ENCODE results near the gene NTN1. TPM values are rescaled to one million over a fixed set of nuclear protein-coding genes. Genes with fewer than 3 reads are reported as not detected.

The NTN1 gene
- total RNA-seq, 1 experiment from 2014 or later = 14.5 TPM

- Histone ChIP-seq H3K27ac (ENCODE audit: low read length) (no peak overlapping the region), H3K27me3 (ENCODE audit: control insufficient read depth, insufficient read depth, low read length) (no peaks in the 10 kb centered on the region), H3K9me3 (ENCODE audit: control insufficient read depth, insufficient read depth, low read depth, low read length) (no peaks in the 10 kb centered on the region), H3K4me1 (ENCODE audit: control insufficient read depth, insufficient read depth, low read length) (no peaks in the 10 kb centered on the region), H3K4me3 (ENCODE audit: low read depth in 2 of 2, low read length in 2 of 2) (no peak overlapping the region), H3K36me3 (ENCODE audit: control insufficient read depth, insufficient read depth, low read length) (no peaks in the 10 kb centered on the region)
- BruUV-seq (replicated peaks) = no TSS peak
- CTCF ChIA-PET = no interaction called here
- DNase-seq (ENCODE audit: low read depth, low spot score) = no peak
- POLR2A ChIA-PET = no interaction called here
- ATAC-seq = no peak
- TF ChIP-seq SIN3A (IDR thresholded peaks at IDR 0.05; ENCODE audit: borderline replicate concordance, insufficient read depth, low read depth, low read length) (no peak), CTCF (IDR thresholded peaks at IDR 0.05) (no peak), POLR2AphosphoS5 (IDR thresholded peaks at IDR 0.05; ENCODE audit: low read depth, low read length) (no peak), TCF7L2 (IDR thresholded peaks at IDR 0.05; ENCODE audit: low read depth, low read length) (no peak)
- intact Hi-C loops (cut with micrococcal nuclease; ENCODE audit: unreplicated experiment) = no loop called here
- in situ Hi-C loops (cut with HindIII; ENCODE audit: low pct_unique_long_range_greater_than_20kb, low sequenced_read_pairs) = no loop called here
These were observed 248.2 kb downstream of the NTN1 start for GRCh38 chr17:9269350-9270035.

DNA sequence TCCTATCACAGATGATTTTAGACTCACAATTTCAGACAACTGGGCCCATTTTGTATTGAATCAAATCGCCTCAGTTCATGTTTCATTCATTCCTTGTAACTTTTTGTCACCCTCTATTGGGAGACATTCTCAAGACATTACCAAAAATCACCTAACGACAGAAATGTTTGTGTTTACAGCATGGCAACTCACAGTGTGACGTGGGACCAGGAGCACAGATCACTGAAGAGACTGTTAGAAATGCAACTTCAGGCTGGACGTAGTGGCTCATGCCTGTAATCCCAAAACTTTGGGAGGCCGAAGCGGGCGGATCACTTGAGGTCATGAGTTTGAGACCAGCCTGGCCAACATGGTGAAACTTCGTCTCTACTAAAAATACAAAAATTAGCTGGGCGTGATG, 249.6 kb downstream of the NTN1 start:
- CTCF ChIA-PET = no interaction called here

More for the DNA sequence above, 249.6 kb downstream of the NTN1 start:
- H3K4me3 ChIP-seq (ENCODE audit: low read depth in 2 of 2, low read length in 2 of 2) = no peak overlapping the region
- DNase-seq (ENCODE audit: low read depth, low spot score) (no peak), ATAC-seq (no peak)
- no peaks in the 10 kb centered on the region for H3K36me3 ChIP-seq (ENCODE audit: control insufficient read depth, insufficient read depth, low read length)
- no peaks in the 10 kb centered on the region for H3K27me3 ChIP-seq (ENCODE audit: control insufficient read depth, insufficient read depth, low read length)
- BruUV-seq (replicated peaks) = no TSS peak
- H3K27ac ChIP-seq (ENCODE audit: low read length) = no peak overlapping the region
- H3K4me1 ChIP-seq (ENCODE audit: control insufficient read depth, insufficient read depth, low read length) = no peaks in the 10 kb centered on the region
- H3K9me3 ChIP-seq (ENCODE audit: control insufficient read depth, insufficient read depth, low read depth, low read length) = no peaks in the 10 kb centered on the region
- TF ChIP-seq POLR2AphosphoS5 (IDR thresholded peaks at IDR 0.05; ENCODE audit: low read depth, low read length) = no peak
- no peak for TF ChIP-seq TCF7L2 (IDR thresholded peaks at IDR 0.05; ENCODE audit: low read depth, low read length)
- TF ChIP-seq REST (IDR thresholded peaks at IDR 0.05; ENCODE audit: insufficient read depth in 1 of 2, low read depth in 2 of 2, low read length in 1 of 2) = no peak
- no peak for TF ChIP-seq SIN3A (IDR thresholded peaks at IDR 0.05; ENCODE audit: borderline replicate concordance, insufficient read depth, low read depth, low read length)
- no peak for TF ChIP-seq CTCF (IDR thresholded peaks at IDR 0.05)
- POLR2A ChIA-PET = no interaction called here
- in situ Hi-C loops (cut with HindIII; ENCODE audit: low pct_unique_long_range_greater_than_20kb, low sequenced_read_pairs) (no loop called here), intact Hi-C loops (cut with micrococcal nuclease; ENCODE audit: unreplicated experiment) (no loop called here)
